ENCODE measurements around the gene GNAQ. TPM values are rescaled to one million over a fixed set of nuclear protein-coding genes. Genes with fewer than 3 reads are reported as not detected.
A peak's percentile ranks its signal among the peaks of the same experiment; 100 is the strongest.

GNAQ gene
- total and polyA plus RNA-seq, 2 donors from 2014 or later: 16.2 to 83.4 TPM

- FAIRE-seq (no peak), DNase-seq (no peak)
- intact Hi-C loops (cut with DNase I): no loop called here
- H3K9me3 ChIP-seq (ENCODE audit: control insufficient read depth in 2 of 3, insufficient read depth in 1 of 3, low read length in 3 of 3): no peaks in the 10 kb centered on the region
- TF ChIP-seq, protein P1, sequence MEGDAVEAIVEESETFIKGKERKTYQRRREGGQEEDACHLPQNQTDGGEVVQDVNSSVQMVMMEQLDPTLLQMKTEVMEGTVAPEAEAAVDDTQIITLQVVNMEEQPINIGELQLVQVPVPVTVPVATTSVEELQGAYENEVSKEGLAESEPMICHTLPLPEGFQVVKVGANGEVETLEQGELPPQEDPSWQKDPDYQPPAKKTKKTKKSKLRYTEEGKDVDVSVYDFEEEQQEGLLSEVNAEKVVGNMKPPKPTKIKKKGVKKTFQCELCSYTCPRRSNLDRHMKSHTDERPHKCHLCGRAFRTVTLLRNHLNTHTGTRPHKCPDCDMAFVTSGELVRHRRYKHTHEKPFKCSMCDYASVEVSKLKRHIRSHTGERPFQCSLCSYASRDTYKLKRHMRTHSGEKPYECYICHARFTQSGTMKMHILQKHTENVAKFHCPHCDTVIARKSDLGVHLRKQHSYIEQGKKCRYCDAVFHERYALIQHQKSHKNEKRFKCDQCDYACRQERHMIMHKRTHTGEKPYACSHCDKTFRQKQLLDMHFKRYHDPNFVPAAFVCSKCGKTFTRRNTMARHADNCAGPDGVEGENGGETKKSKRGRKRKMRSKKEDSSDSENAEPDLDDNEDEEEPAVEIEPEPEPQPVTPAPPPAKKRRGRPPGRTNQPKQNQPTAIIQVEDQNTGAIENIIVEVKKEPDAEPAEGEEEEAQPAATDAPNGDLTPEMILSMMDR (IDR thresholded peaks at IDR 0.05; ENCODE audit: borderline replicate concordance, extremely low read depth, insufficient read depth): no peak
- no peak overlapping the region for H3K9ac ChIP-seq (ENCODE audit: low read length in 3 of 3)
- no peaks in the 10 kb centered on the region for H3K36me3 ChIP-seq (ENCODE audit: control insufficient read depth in 2 of 3, insufficient read depth in 3 of 3, low read length in 3 of 3)
- H3K4me3 ChIP-seq (ENCODE audit: low read length in 3 of 3): no peak overlapping the region
- H3K4me1 ChIP-seq (ENCODE audit: control insufficient read depth in 2 of 3, insufficient read depth in 2 of 3, low read depth in 1 of 3, low read length in 3 of 3): peaks cover 9 to 30% (median 18%) of the 10 kb centered on the region in 3 donors
- H3K27ac ChIP-seq (ENCODE audit: low read depth in 2 of 2, low read length in 2 of 2): no peak overlapping the region
- no peaks in the 10 kb centered on the region for H3K27me3 ChIP-seq (ENCODE audit: control insufficient read depth, insufficient read depth, low read length)
Measured at GRCh38 chr9:77982581-77983319, 48.9 kb downstream of the GNAQ start.

DNA sequence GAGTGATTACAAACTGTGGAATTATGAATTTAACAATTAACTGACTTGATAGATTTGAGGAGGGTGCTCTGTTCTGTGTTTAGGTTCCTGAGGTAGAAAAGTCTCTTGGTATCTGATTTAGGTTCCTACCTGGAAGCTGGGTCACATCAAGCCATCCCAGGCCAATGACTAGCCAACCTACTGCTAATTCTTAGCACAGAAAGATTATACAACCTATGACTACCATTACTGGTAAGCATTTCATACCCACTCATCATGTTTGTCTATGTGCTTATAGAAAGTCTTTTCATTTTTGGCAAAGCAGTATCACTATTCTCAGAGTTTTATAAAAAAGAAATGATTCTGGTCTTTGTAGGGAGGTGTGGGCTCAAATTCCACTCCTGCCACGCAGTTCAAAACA is 49.7 kb downstream of the GNAQ start:
- H3K27ac ChIP-seq (ENCODE audit: low read depth in 2 of 2, low read length in 2 of 2): no peak overlapping the region
- TF ChIP-seq, protein P1 (IDR thresholded peaks at IDR 0.05; ENCODE audit: borderline replicate concordance, extremely low read depth, insufficient read depth): no peak
- H3K4me1 ChIP-seq (ENCODE audit: control insufficient read depth in 2 of 3, insufficient read depth in 2 of 3, low read depth in 1 of 3, low read length in 3 of 3): peaks cover 9 to 30% (median 19%) of the 10 kb centered on the region in 3 donors
- no peak for FAIRE-seq
- H3K4me3 ChIP-seq (ENCODE audit: low read length in 3 of 3): no peak overlapping the region
- no peaks in the 10 kb centered on the region for H3K36me3 ChIP-seq (ENCODE audit: control insufficient read depth in 2 of 3, insufficient read depth in 3 of 3, low read length in 3 of 3)
- no peak overlapping the region for H3K9ac ChIP-seq (ENCODE audit: low read length in 3 of 3)
- no peaks in the 10 kb centered on the region for H3K9me3 ChIP-seq (ENCODE audit: control insufficient read depth in 2 of 3, insufficient read depth in 1 of 3, low read length in 3 of 3)
- no peak for DNase-seq
- intact Hi-C loops (cut with DNase I): no loop called here
- no peaks in the 10 kb centered on the region for H3K27me3 ChIP-seq (ENCODE audit: control insufficient read depth, insufficient read depth, low read length)

DNA sequence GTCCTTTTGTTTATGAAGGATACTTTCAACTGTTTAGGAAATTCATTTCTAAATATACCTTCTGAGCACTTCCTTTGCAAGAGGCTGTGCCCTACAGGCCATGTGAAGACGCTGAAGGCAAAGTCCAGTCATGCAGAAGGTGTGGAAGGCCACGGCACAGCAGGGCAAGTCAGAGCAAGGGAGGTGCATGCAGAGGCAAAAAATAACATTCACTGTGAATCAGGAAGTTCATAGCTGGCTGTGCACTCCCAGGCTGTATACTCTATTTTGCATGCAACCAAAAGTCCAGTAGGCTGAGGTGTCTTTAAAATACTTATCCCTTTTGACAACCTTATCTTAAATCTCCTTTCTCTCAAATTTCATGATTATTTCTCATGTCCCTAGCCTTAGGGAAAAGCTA is 50.3 kb downstream of the GNAQ start:
- no peak overlapping the region for H3K4me3 ChIP-seq (ENCODE audit: low read length in 3 of 3)
- FAIRE-seq: no peak

More for the DNA sequence above, 50.3 kb downstream of the GNAQ start:
- TF ChIP-seq, protein P1 (IDR thresholded peaks at IDR 0.05; ENCODE audit: borderline replicate concordance, extremely low read depth, insufficient read depth): no peak
- peak in 4 of 5 donors; percentile 36 to 76 (median 58) for DNase-seq
- Histone ChIP-seq H3K27me3 (ENCODE audit: control insufficient read depth, insufficient read depth, low read length) (no peaks in the 10 kb centered on the region), H3K9ac (ENCODE audit: low read length in 3 of 3) (no peak overlapping the region), H3K27ac (ENCODE audit: low read depth in 2 of 2, low read length in 2 of 2) (no peak overlapping the region), H3K4me1 (ENCODE audit: control insufficient read depth in 2 of 3, insufficient read depth in 2 of 3, low read depth in 1 of 3, low read length in 3 of 3) (peaks cover 9 to 30% (median 19%) of the 10 kb centered on the region in 3 donors), H3K36me3 (ENCODE audit: control insufficient read depth in 2 of 3, insufficient read depth in 3 of 3, low read length in 3 of 3) (no peaks in the 10 kb centered on the region), H3K9me3 (ENCODE audit: control insufficient read depth in 2 of 3, insufficient read depth in 1 of 3, low read length in 3 of 3) (no peaks in the 10 kb centered on the region)
- intact Hi-C loops (cut with DNase I): no loop called here
